ENCODE results near the gene LPCAT2. TPM values are rescaled to one million over a fixed set of nuclear protein-coding genes. Genes with fewer than 3 reads are reported as not detected.

The LPCAT2 gene
- total and polyA plus RNA-seq, 2 donors (not counting 3 experiments of a cell fraction or from before 2014, with no cell fraction given), result 64.5 to 72.9 TPM

DNA sequence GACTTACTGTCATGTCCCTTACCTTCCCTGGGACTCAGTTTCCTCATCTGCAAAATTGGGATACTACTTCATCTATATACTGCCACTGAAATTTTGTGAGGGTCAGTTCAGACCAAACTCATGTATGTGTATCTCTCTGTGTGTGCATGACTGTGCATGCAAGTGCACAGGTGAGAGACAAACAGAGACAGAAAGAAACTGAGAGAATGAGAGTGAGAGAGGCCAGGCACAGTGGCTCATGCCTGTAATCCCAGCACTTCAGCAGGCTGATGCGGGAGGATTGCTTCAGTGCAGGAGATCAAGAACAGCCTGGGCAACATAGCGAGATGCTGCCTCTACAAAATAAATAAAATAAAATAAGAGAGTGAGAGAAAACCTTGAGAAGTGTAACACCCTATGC lies 114.8 kb downstream of the LPCAT2 start:
- no peaks in the 10 kb centered on the region for H3K79me2 ChIP-seq (ENCODE audit: control insufficient read depth, insufficient read depth, low read length)
- no peak overlapping the region for H3K4me3 ChIP-seq (replicated peaks in 1 of 3; ENCODE audit: insufficient read depth in 1 of 3, low read depth in 1 of 3, low read length in 3 of 3)
- no peaks in the 10 kb centered on the region for H3K9me1 ChIP-seq (replicated peaks; ENCODE audit: control insufficient read depth, extremely low read depth, insufficient read depth, low read length)
- no peaks in the 10 kb centered on the region for H4K20me1 ChIP-seq (replicated peaks; ENCODE audit: control insufficient read depth, extremely low read depth, insufficient read depth, low read length)
- no peak overlapping the region for H3K9ac ChIP-seq (replicated peaks; ENCODE audit: extremely low read depth, insufficient read depth, low read length)
- no peak overlapping the region for H2AFZ ChIP-seq (ENCODE audit: low read depth, low read length)
- CTCF ChIA-PET, result interaction anchor here (1.4 kb wide), 1 partner anchor 13 kb away, joined by 4 read pairs; no protein-coding TSS in a partner anchor
- H3K27me3 ChIP-seq (ENCODE audit: control insufficient read depth in 2 of 2, insufficient read depth in 2 of 2, low read length in 2 of 2), result peaks cover under 1 to 4% of the 10 kb centered on the region in 2 experiments
- dilution Hi-C loops (cut with MboI; ENCODE audit: extremely low pct_ligation_motif_present, low sequenced_read_pairs) (no loop called here), intact Hi-C loops (cut with micrococcal nuclease) (no loop called here)
- no peak for FAIRE-seq
- no peak overlapping the region for H3K4me2 ChIP-seq (ENCODE audit: insufficient read depth, low read length)
- TF ChIP-seq, protein P1, sequence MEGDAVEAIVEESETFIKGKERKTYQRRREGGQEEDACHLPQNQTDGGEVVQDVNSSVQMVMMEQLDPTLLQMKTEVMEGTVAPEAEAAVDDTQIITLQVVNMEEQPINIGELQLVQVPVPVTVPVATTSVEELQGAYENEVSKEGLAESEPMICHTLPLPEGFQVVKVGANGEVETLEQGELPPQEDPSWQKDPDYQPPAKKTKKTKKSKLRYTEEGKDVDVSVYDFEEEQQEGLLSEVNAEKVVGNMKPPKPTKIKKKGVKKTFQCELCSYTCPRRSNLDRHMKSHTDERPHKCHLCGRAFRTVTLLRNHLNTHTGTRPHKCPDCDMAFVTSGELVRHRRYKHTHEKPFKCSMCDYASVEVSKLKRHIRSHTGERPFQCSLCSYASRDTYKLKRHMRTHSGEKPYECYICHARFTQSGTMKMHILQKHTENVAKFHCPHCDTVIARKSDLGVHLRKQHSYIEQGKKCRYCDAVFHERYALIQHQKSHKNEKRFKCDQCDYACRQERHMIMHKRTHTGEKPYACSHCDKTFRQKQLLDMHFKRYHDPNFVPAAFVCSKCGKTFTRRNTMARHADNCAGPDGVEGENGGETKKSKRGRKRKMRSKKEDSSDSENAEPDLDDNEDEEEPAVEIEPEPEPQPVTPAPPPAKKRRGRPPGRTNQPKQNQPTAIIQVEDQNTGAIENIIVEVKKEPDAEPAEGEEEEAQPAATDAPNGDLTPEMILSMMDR (IDR thresholded peaks at IDR 0.05; ENCODE audit: extremely low read depth in 1 of 2, insufficient read depth in 1 of 2, low read depth in 1 of 2, low read length in 2 of 2), result no peak
- no peak for TF ChIP-seq JUN (IDR thresholded peaks at IDR 0.05; ENCODE audit: borderline replicate concordance, insufficient read depth, insufficient read length, low read depth)
- no peak for TF ChIP-seq POLR2A (IDR thresholded peaks at IDR 0.05; ENCODE audit: low read depth, low read length)
- TF ChIP-seq FOS (IDR thresholded peaks at IDR 0.05; ENCODE audit: borderline replicate concordance, insufficient read depth, low read length), result no peak
- TF ChIP-seq GATA2 (IDR thresholded peaks at IDR 0.05; ENCODE audit: insufficient read depth, insufficient read length, low read depth, low read length), result no peak
- TF ChIP-seq MYC (IDR thresholded peaks at IDR 0.05; ENCODE audit: low read depth, low read length), result no peak
- no peak for TF ChIP-seq POLR2AphosphoS5 (IDR thresholded peaks at IDR 0.05; ENCODE audit: insufficient read depth, low read depth, low read length)
- TF ChIP-seq EZH2 (IDR thresholded peaks at IDR 0.05; ENCODE audit: borderline replicate concordance, low read depth, low read length, severe bottlenecking), result no peak
- TF ChIP-seq, protein P2, sequence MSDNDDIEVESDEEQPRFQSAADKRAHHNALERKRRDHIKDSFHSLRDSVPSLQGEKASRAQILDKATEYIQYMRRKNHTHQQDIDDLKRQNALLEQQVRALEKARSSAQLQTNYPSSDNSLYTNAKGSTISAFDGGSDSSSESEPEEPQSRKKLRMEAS (IDR thresholded peaks at IDR 0.05; ENCODE audit: insufficient read depth, insufficient read length), result no peak
- H3K9me3 ChIP-seq (replicated peaks; ENCODE audit: control insufficient read depth, insufficient read depth, low read length), result no peaks in the 10 kb centered on the region
- H3K4me1 ChIP-seq (ENCODE audit: control insufficient read depth, extremely low read depth, insufficient read depth, low read length), result no peaks in the 10 kb centered on the region
- BruUV-seq (replicated peaks), result no TSS peak
- H3K36me3 ChIP-seq (ENCODE audit: control insufficient read depth in 2 of 2, extremely low read depth in 1 of 2, insufficient read depth in 2 of 2, low read length in 2 of 2), result no peaks in the 10 kb centered on the region
- POLR2A ChIA-PET, result no interaction called here
- H3K27ac ChIP-seq (ENCODE audit: insufficient read depth, low read depth, low read length), result no peak overlapping the region
- no peak for DNase-seq (ENCODE audit: low read depth, low spot score)
